Stimulated activated CD8-positive, alpha-beta memory T cell treated with anti-CD3 and anti-CD28 coated beads, Interleukin-7, amount 100 ng/mL, for 48 hours (primary cell): ENCODE results near the gene ENKD1.
A peak's percentile ranks its signal among the peaks of the same experiment; 100 is the strongest.
"Not testable (repeated sequence)": the region's sequence is repeated elsewhere in the genome, so short reads cannot be mapped to it uniquely, and the experiment has no call there.

Source experiments
- DNase-seq, 2 donors: peaks; one replicate each; pipeline ENCODE4 v3.0.0-alpha.2; 2020; ENCODE audit warnings: low read depth in 1 of 2; ENCODE audit errors: extremely low read depth in 1 of 2

Gene ENKD1, protein sequence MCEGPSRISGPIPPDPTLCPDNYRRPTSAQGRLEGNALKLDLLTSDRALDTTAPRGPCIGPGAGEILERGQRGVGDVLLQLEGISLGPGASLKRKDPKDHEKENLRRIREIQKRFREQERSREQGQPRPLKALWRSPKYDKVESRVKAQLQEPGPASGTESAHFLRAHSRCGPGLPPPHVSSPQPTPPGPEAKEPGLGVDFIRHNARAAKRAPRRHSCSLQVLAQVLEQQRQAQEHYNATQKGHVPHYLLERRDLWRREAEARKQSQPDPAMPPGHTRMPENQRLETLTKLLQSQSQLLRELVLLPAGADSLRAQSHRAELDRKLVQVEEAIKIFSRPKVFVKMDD

GRCh38 chr16:67666559-67667452 lies at the start of gene ENKD1, which contains the start of gene C16orf86:
TSS of gene ENKD1 (minus strand) at chr16:67666750. CDS start at chr16:67666442, 308 bp downstream.
TSS of gene C16orf86 (plus strand) at chr16:67666814. CDS start at chr16:67666971, 157 bp downstream.
- peak; percentile 61 to 74 for DNase-seq

- no peak for DNase-seq
Observed at GRCh38 chr16:67716097-67716496, 49.5 kb upstream of the ENKD1 start.

- no peak for DNase-seq
Observed at GRCh38 chr16:67714522-67714921, 48.0 kb upstream of the ENKD1 start.

GRCh38 chr16:67713647-67714273 lies 47.2 kb upstream of the ENKD1 start:
- DNase-seq: no peak

- DNase-seq: no peak
Observed at GRCh38 chr16:67710607-67711006, 44.1 kb upstream of the ENKD1 start.

DNA sequence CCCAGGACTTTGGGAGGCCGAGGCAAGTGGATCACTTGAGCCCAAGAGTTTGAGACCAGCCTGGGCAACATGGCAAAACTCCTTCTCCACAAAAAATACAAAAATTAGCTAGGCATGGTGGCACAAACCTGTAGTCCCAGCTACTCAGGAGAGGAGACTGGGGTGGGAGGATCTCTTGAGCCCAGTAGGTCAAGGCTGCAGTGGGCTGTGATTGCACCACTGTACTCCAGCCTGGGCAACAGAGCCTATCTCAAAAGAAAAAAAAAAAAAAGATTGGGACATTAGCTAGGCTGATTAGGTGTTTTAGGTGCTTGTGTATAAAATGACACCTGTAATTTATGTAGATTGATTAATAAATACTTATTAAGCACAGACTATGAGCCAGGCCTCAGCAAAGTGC lies 42.5 kb upstream of the ENKD1 start:
- DNase-seq: no peak

- no peak for DNase-seq
Observed at GRCh38 chr16:67708368-67708771, 41.8 kb upstream of the ENKD1 start.

DNA sequence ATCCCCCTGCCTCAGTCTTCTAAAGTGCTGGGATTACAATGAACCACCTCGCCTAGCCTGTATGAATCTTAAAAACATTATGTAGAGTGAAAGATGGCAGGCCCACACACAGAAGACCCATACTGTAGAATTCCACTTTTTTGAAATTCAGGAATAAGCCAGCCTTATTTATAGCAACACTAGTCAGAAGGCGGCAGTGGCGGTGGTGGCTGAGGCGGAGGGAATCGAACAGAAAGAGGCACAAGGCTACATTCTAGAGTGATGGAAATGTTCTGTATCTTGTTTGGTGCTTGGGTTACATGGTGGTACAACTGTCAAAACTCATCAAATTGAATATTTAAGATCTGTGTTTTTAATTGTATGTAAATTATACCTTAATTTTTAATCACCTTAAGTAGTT lies 41.2 kb upstream of the ENKD1 start:
- no peak for DNase-seq

DNA sequence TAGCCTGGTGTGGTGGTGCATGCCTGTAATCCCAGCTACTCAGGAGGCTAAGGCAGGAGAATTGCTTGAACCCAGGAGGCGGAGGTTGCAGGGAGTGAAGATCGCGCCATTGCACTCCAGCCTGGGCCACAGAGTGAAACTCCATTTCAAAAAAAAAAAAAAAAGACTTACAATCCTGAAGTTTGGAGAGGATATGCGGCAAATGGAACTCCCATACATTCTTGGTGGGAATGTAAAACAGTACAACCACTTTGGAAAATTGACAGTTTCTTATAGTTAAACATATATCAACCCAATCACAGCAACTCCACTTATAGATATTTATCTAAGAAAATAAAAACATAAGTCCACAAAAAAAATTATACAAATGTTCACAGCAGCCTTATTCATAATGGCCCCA lies 40.7 kb upstream of the ENKD1 start:
- DNase-seq: no peak

GRCh38 chr16:67704110-67704509 lies 37.6 kb upstream of the ENKD1 start:
- no peak for DNase-seq

DNA sequence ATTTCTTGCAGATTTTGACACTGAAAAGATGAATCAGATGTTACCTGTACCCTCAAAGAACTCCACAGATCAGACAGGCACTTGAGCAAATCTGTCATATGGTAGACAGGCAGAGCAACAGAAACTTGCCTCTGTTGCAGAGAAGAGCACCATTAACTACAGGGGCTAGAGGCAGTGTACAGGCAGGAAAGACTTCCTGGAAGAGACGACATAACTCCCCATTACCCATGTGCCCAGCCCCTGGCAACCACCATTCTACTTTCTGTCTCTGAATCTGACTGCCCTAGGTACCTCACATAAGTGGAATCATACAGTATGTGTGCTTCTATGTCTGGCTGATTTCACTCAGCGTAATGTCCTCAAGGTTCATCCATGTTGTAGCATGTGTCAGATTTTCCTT lies 37.1 kb upstream of the ENKD1 start:
- no peak for DNase-seq

DNA sequence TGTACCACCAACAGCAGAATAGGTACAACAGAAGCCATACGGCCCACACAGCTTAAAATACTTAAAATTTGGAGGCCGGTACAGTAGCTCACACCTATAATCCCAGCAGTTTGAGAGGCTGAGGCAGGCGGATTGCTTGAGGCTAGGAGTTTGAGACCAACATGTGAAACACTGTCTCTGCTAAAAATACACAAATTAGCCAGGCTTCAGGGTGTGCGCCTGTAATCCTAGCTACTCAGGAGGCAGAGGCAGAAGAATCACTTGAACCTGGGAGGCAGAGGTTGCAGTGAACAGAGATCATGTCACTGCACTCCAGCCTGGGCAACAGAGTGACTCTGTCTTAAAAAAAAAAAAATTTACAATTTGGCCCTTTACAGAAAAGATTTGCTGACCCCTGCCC lies 35.6 kb upstream of the ENKD1 start:
- DNase-seq: no peak

- no peak for DNase-seq
Observed at GRCh38 chr16:67701420-67701819, 34.9 kb upstream of the ENKD1 start.

DNA sequence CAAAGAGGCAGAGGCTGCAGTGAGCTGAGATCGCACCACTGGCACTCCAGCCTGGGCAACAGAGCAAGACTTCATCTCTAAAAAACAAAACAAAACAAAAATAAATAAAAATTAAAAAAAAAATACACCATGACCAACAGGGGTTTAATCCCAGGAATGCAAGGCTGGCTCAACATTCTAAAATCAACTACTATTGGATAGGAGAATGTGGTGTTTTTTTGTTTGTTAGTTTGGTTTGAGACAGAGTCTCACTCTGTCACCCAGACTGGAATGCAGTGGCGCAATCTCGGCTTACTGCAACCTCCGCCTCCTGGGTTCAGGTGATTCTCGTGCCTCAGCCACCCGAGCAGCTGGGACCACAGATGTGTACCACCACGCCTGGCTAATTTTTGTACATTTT lies 32.7 kb upstream of the ENKD1 start:
- no peak for DNase-seq

DNA sequence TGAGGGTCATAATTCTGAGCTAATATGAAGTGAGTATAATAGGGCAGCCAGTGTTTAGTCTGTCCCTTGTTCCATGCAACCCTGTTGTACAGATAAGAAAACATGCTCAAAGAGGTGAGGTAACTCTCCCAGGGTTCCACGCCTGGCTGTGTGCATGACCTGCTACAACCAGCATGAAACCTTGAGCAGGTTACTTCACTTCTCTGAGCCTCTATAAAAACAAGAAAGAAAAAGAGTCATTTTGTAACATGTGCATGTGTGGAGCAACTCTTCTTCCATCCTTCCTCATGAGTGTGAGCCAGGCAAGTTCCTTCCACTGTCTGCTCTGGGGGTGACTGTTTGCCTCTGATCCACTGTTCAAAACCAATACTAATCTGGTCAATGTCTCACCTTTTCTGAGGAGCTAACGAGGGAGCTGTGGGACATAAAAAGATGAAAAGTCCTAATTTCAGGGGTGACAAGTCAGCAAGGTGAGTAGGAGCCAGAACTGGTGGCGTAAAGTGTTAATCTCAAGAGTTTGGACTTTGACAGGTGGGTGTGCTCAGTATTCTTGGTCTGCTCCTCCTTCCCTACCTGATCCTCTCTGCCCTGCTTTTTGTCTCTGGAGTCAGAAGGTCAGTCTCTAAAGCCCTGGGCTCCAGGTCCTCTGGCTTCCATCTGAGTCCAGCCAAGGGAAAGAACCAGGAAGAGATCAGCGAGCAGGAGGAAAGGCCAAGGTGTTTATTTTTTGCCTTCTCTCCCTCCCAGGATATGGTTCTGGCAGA lies 31.1 kb upstream of the ENKD1 start:
- DNase-seq: no peak

- DNase-seq: no peak
Observed at GRCh38 chr16:67694611-67695010, 28.1 kb upstream of the ENKD1 start.

GRCh38 chr16:67693517-67694285 lies 27.2 kb upstream of the ENKD1 start:
- DNase-seq: not testable (repeated sequence)

GRCh38 chr16:67685388-67686112 lies 19.0 kb upstream of the ENKD1 start:
- DNase-seq: no peak

DNA sequence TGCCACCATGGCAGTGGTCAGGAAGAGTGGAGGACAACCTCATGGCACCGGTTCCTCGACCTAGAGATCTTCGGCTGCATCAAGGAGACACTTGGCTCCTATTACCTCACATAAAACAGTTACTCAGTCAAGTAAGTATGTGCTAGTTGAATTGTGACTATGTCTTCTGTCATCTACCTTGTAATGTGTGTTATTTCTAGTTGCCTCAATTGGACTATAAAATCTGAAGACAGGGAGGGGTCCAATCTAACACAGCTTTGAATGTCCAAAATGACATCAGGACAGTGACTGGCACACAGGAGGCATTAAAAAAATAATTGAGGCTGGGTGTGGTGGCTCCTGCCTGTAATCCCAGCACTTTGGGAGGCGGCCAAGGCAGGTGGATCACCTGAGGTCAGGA lies 17.2 kb upstream of the ENKD1 start:
- no peak for DNase-seq
